ENCODE results near the gene ZNF8. TPM values are rescaled to one million over a fixed set of nuclear protein-coding genes. Genes with fewer than 3 reads are reported as not detected.

The ZNF8 gene
- total RNA-seq (2014; rRNA removed; shearing (Covaris generic)) (7.3 and 7.8 TPM in 2 replicates), total RNA-seq (2022) (7.1 and 7.7 TPM in 2 replicates), Bru-seq, nascent RNA (percentile 67 among the genes with signal in this experiment), BruChase-seq, experiment 1, labeled RNA remaining after a 6-hour chase (percentile 72 among the genes with signal in this experiment), BruChase-seq, experiment 2, labeled RNA remaining after a 2-hour chase (percentile 92 among the genes with signal in this experiment)
- long read RNA-seq, full-length matches to known transcripts = 3 of 4 reads
- long read RNA-seq, partial matches to known transcripts = 0 of 4 reads
- long read RNA-seq, other reads (novel, unspliced or antisense) = 1 of 4 reads

GRCh38 chr19:58278541-58279041 lies at the start of gene ZNF8:
TSS of gene ZNF8 (plus strand) at chr19:58278955. CDS start at chr19:58279082, 127 bp downstream.
- no peak for TF ChIP-seq CTCF (conservative IDR thresholded peaks at IDR 0.05; ENCODE audit: low read length)
- Histone ChIP-seq H3K79me2 (ENCODE audit: insufficient read depth, low read depth, low read length) (peaks cover 37% of the 10 kb centered on the region), H3K27ac (ENCODE audit: low read depth, low read length, poor library complexity, severe bottlenecking) (peak within 1 kb of the TSS; percentile 52), H3K4me1 (ENCODE audit: insufficient read depth, low read length, poor library complexity, severe bottlenecking) (peaks cover 18% of the 10 kb centered on the region), H3K4me2 (ENCODE audit: low read length) (peak within 1 kb of the TSS; percentile 92), H2AFZ (ENCODE audit: low read length) (peak within 1 kb of the TSS; percentile 90), H3K9me2 (ENCODE audit: insufficient read depth, low read length) (no peaks in the 10 kb centered on the region), H3K4me3 (ENCODE audit: low read depth, low read length, poor library complexity, severe bottlenecking) (peak within 1 kb of the TSS; percentile 83), H3K9me3 (ENCODE audit: low read length) (peaks cover 16% of the 10 kb centered on the region), H4K20me1 (ENCODE audit: insufficient read depth, low read length) (no peaks in the 10 kb centered on the region), H3K36me3 (ENCODE audit: insufficient read depth, low read length) (peaks cover 47% of the 10 kb centered on the region)
- intact Hi-C loops (cut with micrococcal nuclease; ENCODE audit: unreplicated experiment) = loop anchor here (1.0 to 2.0 kb wide), 5 partner anchors 26 to 109 kb away; partner anchors contain the start of genes ERVK3-1, RPS5, ZNF274 and ZSCAN22
- ChIA-PET POLR2A (interaction anchor here (0.6 to 0.9 kb wide), 2 partner anchors 28 to 32 kb away, joined by 3 to 4 read pairs; no protein-coding TSS in a partner anchor), CTCF (ENCODE audit: unreplicated experiment) (no interaction called here)
- no TSS peak for BruUV-seq (replicated peaks)
- DNase-seq (ENCODE audit: low spot score) = peak; percentile 99

GRCh38 chr19:58229255-58229639 lies 49.5 kb upstream of the ZNF8 start:
- intact Hi-C loops (cut with micrococcal nuclease; ENCODE audit: unreplicated experiment) = loop anchor here (2.0 kb wide), 1 partner anchor 76 kb away; the partner anchor contains the start of gene ERVK3-1
- H2AFZ ChIP-seq (ENCODE audit: low read length) = peak overlapping the region; percentile 85; the same call in 1 of the 2 replicates
- TF ChIP-seq EZH2phosphoT487 (IDR thresholded peaks at IDR 0.05; ENCODE audit: borderline replicate concordance, low read depth, low read length) (no peak), CTCF (conservative IDR thresholded peaks at IDR 0.05; ENCODE audit: low read length) (peak; percentile 41)
- peak; percentile 8 for DNase-seq (ENCODE audit: low spot score)
- H3K36me3 ChIP-seq (ENCODE audit: insufficient read depth, low read length) = peaks cover 47% of the 10 kb centered on the region
- H3K79me2 ChIP-seq (ENCODE audit: insufficient read depth, low read depth, low read length) = no peaks in the 10 kb centered on the region
- peak overlapping the region; percentile 72 for H3K4me3 ChIP-seq (ENCODE audit: low read depth, low read length, poor library complexity, severe bottlenecking)
- no peaks in the 10 kb centered on the region for H4K20me1 ChIP-seq (ENCODE audit: insufficient read depth, low read length)
- no peaks in the 10 kb centered on the region for H3K9me2 ChIP-seq (ENCODE audit: insufficient read depth, low read length)
- H3K27ac ChIP-seq (ENCODE audit: low read depth, low read length, poor library complexity, severe bottlenecking) = peak overlapping the region; percentile 42
- CTCF ChIA-PET (ENCODE audit: unreplicated experiment) = no interaction called here
- H3K4me1 ChIP-seq (ENCODE audit: insufficient read depth, low read length, poor library complexity, severe bottlenecking) = no peaks in the 10 kb centered on the region
- POLR2A ChIA-PET = no interaction called here
- H3K4me2 ChIP-seq (ENCODE audit: low read length) = peak overlapping the region; percentile 65
- no TSS peak for BruUV-seq (replicated peaks)
- H3K9me3 ChIP-seq (ENCODE audit: low read length) = peaks cover 4% of the 10 kb centered on the region; the same call in 1 of the 2 replicates

GRCh38 chr19:58237324-58237723 lies 41.4 kb upstream of the ZNF8 start:
- POLR2A ChIA-PET = no interaction called here
- no TSS peak for BruUV-seq (replicated peaks)

More at GRCh38 chr19:58237324-58237723, 41.4 kb upstream of the ZNF8 start:
- Histone ChIP-seq H3K4me2 (ENCODE audit: low read length) (no peak overlapping the region), H3K4me1 (ENCODE audit: insufficient read depth, low read length, poor library complexity, severe bottlenecking) (no peaks in the 10 kb centered on the region), H3K27ac (ENCODE audit: low read depth, low read length, poor library complexity, severe bottlenecking) (no peak overlapping the region), H3K4me3 (ENCODE audit: low read depth, low read length, poor library complexity, severe bottlenecking) (no peak overlapping the region), H3K9me2 (ENCODE audit: insufficient read depth, low read length) (no peaks in the 10 kb centered on the region), H2AFZ (ENCODE audit: low read length) (no peak overlapping the region), H3K36me3 (ENCODE audit: insufficient read depth, low read length) (peaks cover 81% of the 10 kb centered on the region), H3K79me2 (ENCODE audit: insufficient read depth, low read depth, low read length) (no peaks in the 10 kb centered on the region), H4K20me1 (ENCODE audit: insufficient read depth, low read length) (no peaks in the 10 kb centered on the region), H3K9me3 (ENCODE audit: low read length) (0 out of 2 replicates have a peak, but pooled peaks cover 4% of the 10 kb centered on the region)
- CTCF ChIA-PET (ENCODE audit: unreplicated experiment) = no interaction called here
- DNase-seq (ENCODE audit: low spot score) = no peak
- intact Hi-C loops (cut with micrococcal nuclease; ENCODE audit: unreplicated experiment) = no loop called here
- TF ChIP-seq CTCF (conservative IDR thresholded peaks at IDR 0.05; ENCODE audit: low read length) (no peak), EZH2phosphoT487 (IDR thresholded peaks at IDR 0.05; ENCODE audit: borderline replicate concordance, low read depth, low read length) (no peak)
